IMR-90 (cell line): ENCODE data around the gene CRY2. TPM values are rescaled to one million over a fixed set of nuclear protein-coding genes. Genes with fewer than 3 reads are reported as not detected.

Source experiments
- ATAC-seq: fragments of 200-7000 bp; cut with Tn5 transposase; 2 replicates; pipeline ENCODE4 v1.9.1; 2020; ENCODE audit warnings: low read depth, mild to moderate bottlenecking, moderate library complexity
- BruUV-seq: library from RNA; stranded (reverse); fragments of 400-500 nt; replicated peaks from 2 replicates; lab custom pipeline; 2021; lab: Mats Ljungman, UMichigan
- CTCF ChIA-PET: fragments of 300-600 bp; formaldehyde crosslinking; extraction: SDS; loops from one replicate; lab custom pipeline; 2021; ENCODE audit warnings: antibody characterized with exemption; lab: Yijun Ruan, JAX
- POLR2A ChIA-PET: fragments of 300-600 bp; sonication (Branson Sonifier 250); formaldehyde crosslinking; loops from one replicate; lab custom pipeline; 2022; ENCODE audit warnings: antibody characterized with exemption; ENCODE audit not compliant: unreplicated experiment; lab: Charles Lee
- DNase-seq: peaks from one replicate; pipeline ENCODE4 v3.0.0; 2013
- H2AFZ ChIP-seq: replicated peaks from 2 replicates; pipeline ENCODE3; 2013; ENCODE audit warnings: low read length, mild to moderate bottlenecking; ENCODE audit not compliant: poor library complexity
- H2AK5ac ChIP-seq: 2 replicates; pipeline ENCODE4 v1.6.1; 2013; ENCODE audit warnings: low read depth, low read length, inconsistent platforms
- H2AK9ac ChIP-seq: replicated peaks from 2 replicates; pipeline ENCODE3; 2013; ENCODE audit warnings: mild to moderate bottlenecking, low read depth, low read length, moderate library complexity; ENCODE audit not compliant: poor library complexity
- H2BK120ac ChIP-seq: 2 replicates; pipeline ENCODE4 v1.6.1; 2013; ENCODE audit warnings: low read depth, low read length, inconsistent platforms
- H2BK15ac ChIP-seq: 3 replicates; pipeline ENCODE4 v1.6.1; 2013; ENCODE audit warnings: low read depth, low read length, inconsistent platforms
- H2BK20ac ChIP-seq: 2 replicates; pipeline ENCODE4 v1.6.1; 2013; ENCODE audit warnings: low read depth, mild to moderate bottlenecking, inconsistent platforms, low read length, moderate library complexity
- H2BK5ac ChIP-seq: 2 replicates; pipeline ENCODE4 v1.6.1; 2013; ENCODE audit warnings: mild to moderate bottlenecking, low read depth, low read length, inconsistent platforms; ENCODE audit not compliant: poor library complexity, severe bottlenecking
- H3K14ac ChIP-seq: replicated peaks from 2 replicates; pipeline ENCODE4 v1.6.1; 2013; ENCODE audit warnings: low read depth, low read length, inconsistent platforms
- H3K18ac ChIP-seq: 2 replicates; pipeline ENCODE4 v1.6.1; 2013; ENCODE audit warnings: low read depth, low read length, control low read depth
- H3K23ac ChIP-seq: 2 replicates; pipeline ENCODE4 v1.6.1; 2013; ENCODE audit warnings: low read depth, low read length, inconsistent platforms
- H3K27ac ChIP-seq: 2 replicates; pipeline ENCODE4 v1.5.1; 2013; ENCODE audit warnings: mild to moderate bottlenecking, control low read depth, low read length; ENCODE audit not compliant: insufficient read depth
- H3K27me3 ChIP-seq: 2 replicates; pipeline ENCODE4 v1.6.1; 2013; ENCODE audit warnings: low read length; ENCODE audit not compliant: control insufficient read depth, insufficient read depth
- H3K36me3 ChIP-seq: 2 replicates; pipeline ENCODE4 v1.6.1; 2013; ENCODE audit warnings: low read length, mixed read lengths; ENCODE audit not compliant: control insufficient read depth, insufficient read depth
- H3K4ac ChIP-seq: 2 replicates; pipeline ENCODE4 v1.6.1; 2013; ENCODE audit warnings: low read depth, low read length, inconsistent platforms
- H3K4me1 ChIP-seq: 2 replicates; pipeline ENCODE4 v1.6.1; 2013; ENCODE audit warnings: low read length, mixed read lengths; ENCODE audit not compliant: control insufficient read depth, insufficient read depth
- H3K4me2 ChIP-seq: 2 replicates; pipeline ENCODE4 v1.6.1; 2013; ENCODE audit warnings: low read depth, mild to moderate bottlenecking, control low read depth, low read length, moderate library complexity
- H3K4me3 ChIP-seq: 2 replicates; pipeline ENCODE4 v1.5.1; 2013; ENCODE audit warnings: low read depth, mild to moderate bottlenecking, control low read depth, low read length, moderate library complexity; ENCODE audit not compliant: insufficient read depth
- H3K56ac ChIP-seq: 2 replicates; pipeline ENCODE4 v1.6.1; 2013; ENCODE audit warnings: low read length, inconsistent platforms; ENCODE audit not compliant: insufficient read depth; ENCODE audit errors: extremely low read depth
- H3K79me1 ChIP-seq, 2 experiments: 2 replicates each; pipeline ENCODE4 v1.6.1; 2013; ENCODE audit warnings: low read length in 2 of 2, inconsistent platforms in 1 of 2, low read depth in 1 of 2
- H3K9ac ChIP-seq: 2 replicates; pipeline ENCODE4 v1.6.1; 2013; ENCODE audit warnings: low read depth, low read length, control low read depth
- H3K9me1 ChIP-seq: 2 replicates; pipeline ENCODE4 v1.6.1; 2013; ENCODE audit warnings: low read length, inconsistent platforms; ENCODE audit not compliant: insufficient read depth
- H3K9me3 ChIP-seq: 2 replicates; pipeline ENCODE4 v1.6.1; 2013; ENCODE audit warnings: low read length; ENCODE audit not compliant: control insufficient read depth, insufficient read depth
- H4K20me1 ChIP-seq: 2 replicates; pipeline ENCODE4 v1.6.1; 2013; ENCODE audit warnings: low read length, inconsistent platforms; ENCODE audit not compliant: insufficient read depth
- H4K5ac ChIP-seq: 2 replicates; pipeline ENCODE4 v1.6.1; 2013; ENCODE audit warnings: mild to moderate bottlenecking, low read depth, low read length, control low read depth
- H4K8ac ChIP-seq, 2 experiments: 2 replicates each; pipeline ENCODE4 v1.6.1; 2013; ENCODE audit warnings: low read depth in 2 of 2, low read length in 2 of 2, control low read depth in 1 of 2, inconsistent platforms in 1 of 2
- H4K91ac ChIP-seq: 2 replicates; pipeline ENCODE4 v1.6.1; 2013; ENCODE audit warnings: low read depth, low read length, inconsistent platforms; ENCODE audit not compliant: insufficient read depth
- CEBPB ChIP-seq: IDR thresholded peaks from 2 replicates; pipeline ENCODE4 v1.6.1; 2012; ENCODE audit warnings: low read depth, low read length, improper control_type of control experiment
- ELK1 ChIP-seq: fragments of 150-350 bp; IDR thresholded peaks from 2 replicates; pipeline ENCODE4 v1.6.1; 2016; ENCODE audit warnings: low read depth, mild to moderate bottlenecking, low read length, moderate library complexity, borderline replicate concordance
- MAZ ChIP-seq: IDR thresholded peaks from 2 replicates; pipeline ENCODE4 v1.6.1; 2012; ENCODE audit warnings: low read depth, mild to moderate bottlenecking, low read length, improper control_type of control experiment, moderate library complexity, borderline replicate concordance
- RAD21 ChIP-seq: IDR thresholded peaks from 2 replicates; pipeline ENCODE4 v1.6.1; 2012; ENCODE audit warnings: low read length, improper control_type of control experiment
- RFX5 ChIP-seq: IDR thresholded peaks from 2 replicates; pipeline ENCODE4 v1.8.0; 2012; ENCODE audit warnings: low read depth, mild to moderate bottlenecking, low read length, moderate library complexity
- SMC3 ChIP-seq: fragments of 150-350 bp; IDR thresholded peaks from 2 replicates; pipeline ENCODE4 v1.6.1; 2016; ENCODE audit warnings: low read depth, mild to moderate bottlenecking, antibody characterized with exemption, low read length, moderate library complexity
- WGBS, 2 experiments: methylation state at CpG; one replicate each; pipeline versions ENCODE4 v1.1.5 to v1.1.7; 2013; ENCODE audit warnings: missing lambda C conversion rate in 2 of 2; ENCODE audit not compliant: insufficient read length in 1 of 2; ENCODE audit errors: extremely low coverage in 2 of 2; 5-methylcytosine and 5-hydroxymethylcytosine counted together
- dilution Hi-C: fragments of 300-500 bp; cut with HindIII; formaldehyde crosslinking; loops from one replicate; pipeline ENCODE4 v1.14.3; 2018; ENCODE audit warnings: low sequenced_read_pairs; ENCODE audit not compliant: unreplicated experiment
- in situ Hi-C: fragments of 300-500 bp; cut with MboI; formaldehyde crosslinking; loops from 3 replicates; pipeline ENCODE4 v1.14.3; 2019; ENCODE audit warnings: low sequenced_read_pairs, inconsistent platforms, mixed read lengths
- intact Hi-C: fragments of 100-400 bp; cut with micrococcal nuclease; formaldehyde crosslinking; loops from 2 replicates; pipeline ENCODE4 v1.10.0; 2022
- polyA plus RNA-seq, 3 experiments: library from polyadenylated mRNA; depleted of rRNA; stranded (reverse); fragments of >200 nt; gene quantifications; 2 replicates each; pipeline ENCODE4 v1.2.3, GENCODE V29; 2012; ENCODE audit warnings: low replicate concordance in 1 of 3
- total RNA-seq: library from RNA; depleted of rRNA; stranded (reverse); fragments of >200 nt; gene quantifications from 2 replicates; pipeline ENCODE4 v1.2.3, GENCODE V29; 2012

Gene CRY2
- total and polyA plus RNA-seq, 2 of the 4 experiments (the other 2 are of a cell fraction): 12.2 to 13.1 TPM

- Histone ChIP-seq H3K9ac (no peak overlapping the region), H3K23ac (no peak overlapping the region), H2BK5ac (no peak overlapping the region), H2AK9ac (no peak overlapping the region), H3K4me3 (no peak overlapping the region), H3K4me1 (no peaks in the 10 kb centered on the region), H4K20me1 (no peaks in the 10 kb centered on the region), H3K4ac (no peak overlapping the region), H3K56ac (no peak overlapping the region), H2BK15ac (no peak overlapping the region), H2BK20ac (no peak overlapping the region), H3K4me2 (no peak overlapping the region), H4K8ac (no peak overlapping the region), H2AK5ac (no peak overlapping the region), H3K9me3 (peaks cover 5% of the 10 kb centered on the region), H4K5ac (no peak overlapping the region), H2BK120ac (no peak overlapping the region), H2AFZ (no peak overlapping the region), H3K27me3 (peaks cover 45% of the 10 kb centered on the region), H3K27ac (no peak overlapping the region), H3K18ac (no peak overlapping the region), H4K91ac (no peak overlapping the region), H3K79me1 (no peaks in the 10 kb centered on the region), H3K9me1 (no peaks in the 10 kb centered on the region), H3K36me3 (no peaks in the 10 kb centered on the region), H3K14ac (no peak overlapping the region)
- CTCF ChIA-PET: interaction anchor here (1.1 kb wide), 1 partner anchor 33 kb away, joined by 4 read pairs; no protein-coding TSS in a partner anchor
- no CpG with 5 or more reads among the region's 2 CpGs for WGBS, 2 experiments
- dilution Hi-C loops: no loop called here
- ATAC-seq (no peak), DNase-seq (no peak)
- in situ Hi-C loops: no loop called here
- no TSS peak for BruUV-seq
- TF ChIP-seq MAZ (no peak), CEBPB (0 out of 2 replicates have a peak, but pooled peaks have one; percentile 28), SMC3 (no peak), ELK1 (no peak), RAD21 (no peak), RFX5 (no peak)
- POLR2A ChIA-PET: no interaction called here
- intact Hi-C loops: no loop called here
Measured at GRCh38 chr11:45830596-45830995, 16.7 kb upstream of the CRY2 start.
